Tibial artery (tissue), 4 donors: ENCODE measurements around the gene RAPGEF6.

Experiments used
- DNase-seq, 2 donors: peaks; one replicate each; pipeline ENCODE4 v3.0.0-alpha.2; 2019
- H3K27ac ChIP-seq, 2 donors: fragments of 200-600 bp; sonication (generic) in 1 of 2; 1 replicate in 1 of 2; 2 replicates in 1 of 2; pipeline ENCODE4 v1.5.1; 2018 to 2019; ENCODE audit warnings: mild to moderate bottlenecking in 1 of 2
- H3K27me3 ChIP-seq, 2 donors: fragments of 200-600 bp; sonication (generic) in 1 of 2; one replicate each; pipeline versions ENCODE4 v1.5.1 to v1.6.0; 2016 to 2019
- H3K36me3 ChIP-seq, 3 donors: fragments of 200-600 bp; sonication (generic) in 2 of 3; one replicate each; pipeline ENCODE4 v1.5.1; 2016 to 2019; ENCODE audit warnings: mild to moderate bottlenecking in 2 of 3
- H3K4me1 ChIP-seq, 4 donors: fragments of 200-600 bp; sonication (generic) in 2 of 4; 1 replicate in 3 of 4; 2 replicates in 1 of 4; pipeline ENCODE4 v1.5.1; 2016 to 2019
- H3K4me3 ChIP-seq, 2 donors: fragments of 200-600 bp; sonication (generic) in 1 of 2; 1 replicate in 1 of 2; 2 replicates in 1 of 2; pipeline ENCODE4 v1.5.1; 2018 to 2019; ENCODE audit warnings: mild to moderate bottlenecking in 2 of 2
- H3K9me3 ChIP-seq, 3 donors: fragments of 200-600 bp; sonication (generic) in 1 of 3; one replicate each; pipeline ENCODE4 v1.5.1; 2016 to 2019
- CTCF ChIP-seq, 2 experiments: fragments of 200-600 bp in 1 of 2; fragments of 450-650 bp in 1 of 2; IDR thresholded peaks; one replicate each; pipeline ENCODE4 v1.5.1; 2017 to 2019; ENCODE audit warnings: antibody characterized with exemption in 2 of 2, mild to moderate bottlenecking in 1 of 2, moderate library complexity in 1 of 2
- intact Hi-C: fragments of 100-400 bp; cut with DNase I; formaldehyde crosslinking; loops from one replicate; pipeline ENCODE4 v1.15.0; 2023; ENCODE audit warnings: low total_unique reads

Gene RAPGEF6

DNA sequence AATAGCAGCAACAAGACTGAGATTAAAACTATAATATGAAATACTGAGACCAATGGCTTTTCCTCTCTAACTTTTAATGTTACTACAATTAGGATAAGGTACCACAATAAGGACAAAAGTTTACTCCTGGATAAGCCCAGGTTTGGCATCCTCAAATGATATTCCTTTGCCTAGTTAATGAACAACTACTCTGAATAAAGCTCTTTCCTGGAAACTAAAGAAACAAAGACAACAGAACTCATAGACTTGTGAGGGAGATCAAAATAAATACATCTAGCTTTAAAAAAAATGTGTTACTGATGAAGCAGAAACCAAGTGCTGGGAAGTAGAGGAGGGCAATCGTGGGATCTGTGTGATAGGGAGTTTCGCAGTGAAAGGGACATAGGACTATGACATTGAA is 19.3 kb upstream of the RAPGEF6 start:
- H3K4me1 ChIP-seq = peaks cover 0 to 10% (median 0%) of the 10 kb centered on the region in 4 donors
- no peaks in the 10 kb centered on the region for H3K9me3 ChIP-seq
- DNase-seq = no peak
- H3K27ac ChIP-seq = no peak overlapping the region
- H3K27me3 ChIP-seq = no peaks in the 10 kb centered on the region
- intact Hi-C loops = no loop called here
- no peak for TF ChIP-seq CTCF (IDR thresholded peaks at IDR 0.05)
- no peak overlapping the region for H3K4me3 ChIP-seq
- peaks cover 33 to 57% (median 43%) of the 10 kb centered on the region in 3 donors for H3K36me3 ChIP-seq

GRCh38 chr5:131649161-131649560 is 14.1 kb upstream of the RAPGEF6 start:
- no peaks in the 10 kb centered on the region for H3K9me3 ChIP-seq
- no peak for DNase-seq
- peaks cover 36 to 81% (median 75%) of the 10 kb centered on the region in 3 donors for H3K36me3 ChIP-seq
- H3K27ac ChIP-seq = no peak overlapping the region
- H3K4me3 ChIP-seq = no peak overlapping the region
- no peak for TF ChIP-seq CTCF (IDR thresholded peaks at IDR 0.05)
- no peaks in the 10 kb centered on the region for H3K4me1 ChIP-seq
- intact Hi-C loops = no loop called here
- no peaks in the 10 kb centered on the region for H3K27me3 ChIP-seq

GRCh38 chr5:131647048-131647769 is 12.2 kb upstream of the RAPGEF6 start:
- intact Hi-C loops = no loop called here
- TF ChIP-seq CTCF (IDR thresholded peaks at IDR 0.05) = no peak
- DNase-seq = no peak
- H3K36me3 ChIP-seq = peaks cover 20 to 64% (median 59%) of the 10 kb centered on the region in 3 donors
- H3K4me3 ChIP-seq = no peak overlapping the region
- H3K27me3 ChIP-seq = no peaks in the 10 kb centered on the region
- no peaks in the 10 kb centered on the region for H3K4me1 ChIP-seq
- H3K9me3 ChIP-seq = no peaks in the 10 kb centered on the region
- H3K27ac ChIP-seq = no peak overlapping the region

DNA sequence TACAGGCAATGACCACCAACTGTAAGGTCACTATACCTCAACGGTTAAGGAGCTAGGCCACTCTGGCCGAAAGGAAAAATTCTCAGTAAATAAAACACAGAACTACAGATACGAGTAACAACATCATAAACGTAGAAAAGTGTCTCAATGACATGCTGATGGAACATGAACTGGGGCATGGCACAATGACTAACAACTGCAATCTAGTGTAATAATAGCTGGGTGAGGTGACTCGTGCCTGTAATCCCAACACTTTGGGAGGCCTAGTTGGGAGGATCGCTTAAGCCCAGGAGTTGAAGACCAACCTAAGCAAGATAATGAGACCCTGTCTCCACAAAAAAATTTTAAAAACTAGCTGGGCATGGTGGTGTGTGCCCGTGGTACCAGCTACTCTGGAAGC is 9.8 kb upstream of the RAPGEF6 start:
- Histone ChIP-seq H3K27me3 (no peaks in the 10 kb centered on the region), H3K36me3 (peaks cover 8 to 43% (median 41%) of the 10 kb centered on the region in 3 donors), H3K27ac (no peak overlapping the region), H3K9me3 (no peaks in the 10 kb centered on the region), H3K4me1 (no peaks in the 10 kb centered on the region), H3K4me3 (no peak overlapping the region)
- intact Hi-C loops = no loop called here
- TF ChIP-seq CTCF (IDR thresholded peaks at IDR 0.05) = no peak
- no peak for DNase-seq

GRCh38 chr5:131644370-131644769 is 9.3 kb upstream of the RAPGEF6 start:
- Histone ChIP-seq H3K4me3 (no peak overlapping the region), H3K4me1 (no peaks in the 10 kb centered on the region), H3K36me3 (peaks cover 8 to 41% (median 40%) of the 10 kb centered on the region in 3 donors), H3K27me3 (no peaks in the 10 kb centered on the region), H3K27ac (no peak overlapping the region), H3K9me3 (no peaks in the 10 kb centered on the region)
- no peak for DNase-seq
- no peak for TF ChIP-seq CTCF (IDR thresholded peaks at IDR 0.05)
- intact Hi-C loops = no loop called here
